GM21576 (cell line): ENCODE results near the gene ERFL.
A peak's percentile ranks its signal among the peaks of the same experiment; 100 is the strongest.

Experiments
- ATAC-seq: cut with Tn5 transposase; IDR thresholded peaks from one replicate; pipeline ENCODE4 v1.9.1; 2021; ENCODE audit warnings: mild to moderate bottlenecking, moderate library complexity; ENCODE audit not compliant: unreplicated experiment

ERFL gene

DNA sequence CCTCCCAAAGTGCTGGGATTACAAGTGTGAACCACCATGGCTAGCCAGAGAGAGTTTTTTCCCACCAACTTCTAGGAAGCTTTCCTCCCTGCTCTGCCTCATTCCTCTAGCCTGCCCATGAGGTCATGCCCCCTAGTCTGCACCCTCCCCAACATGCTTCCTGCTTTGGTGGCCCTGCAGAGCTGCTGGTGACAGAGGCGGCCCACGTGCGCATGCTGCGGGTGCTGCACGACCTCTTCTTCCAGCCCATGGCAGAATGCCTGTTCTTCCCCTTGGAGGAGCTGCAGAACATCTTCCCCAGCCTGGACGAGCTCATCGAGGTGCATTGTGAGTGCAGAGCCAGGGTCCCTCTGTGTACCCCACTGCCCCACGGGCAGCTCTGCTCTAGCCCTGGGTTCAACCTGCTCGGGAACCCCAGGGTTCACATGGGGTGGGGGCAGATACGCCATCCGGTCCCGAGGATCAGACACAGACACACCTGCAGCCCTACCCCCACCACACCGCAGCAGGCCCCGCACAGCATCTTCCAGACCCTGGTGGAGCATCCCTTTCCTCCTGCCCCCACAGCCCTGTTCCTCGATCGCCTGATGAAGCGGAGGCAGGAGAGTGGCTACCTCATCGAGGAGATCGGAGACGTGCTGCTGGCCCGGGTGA, 26.4 kb downstream of the ERFL start:
- ATAC-seq, result no peak

DNA sequence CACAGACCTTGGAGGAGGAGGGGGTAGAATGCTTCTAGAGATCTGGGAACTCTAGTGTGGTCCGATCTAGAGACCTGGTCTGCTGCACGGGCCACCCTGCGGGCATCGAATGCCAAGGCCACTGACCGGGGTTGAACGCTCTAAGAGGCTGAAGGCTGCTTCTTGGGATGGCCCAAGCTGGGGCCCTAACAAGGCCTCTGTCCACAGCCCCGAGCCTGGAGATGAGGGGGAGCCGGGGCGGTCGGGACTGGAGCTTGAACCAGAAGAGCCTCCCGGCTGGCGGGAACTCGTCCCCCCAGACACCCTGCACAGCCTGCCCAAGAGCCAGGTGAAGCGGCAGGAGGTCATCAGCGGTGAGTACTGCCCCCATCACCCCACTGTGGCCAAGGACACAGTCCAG, 30.0 kb downstream of the ERFL start:
- no peak for ATAC-seq

DNA sequence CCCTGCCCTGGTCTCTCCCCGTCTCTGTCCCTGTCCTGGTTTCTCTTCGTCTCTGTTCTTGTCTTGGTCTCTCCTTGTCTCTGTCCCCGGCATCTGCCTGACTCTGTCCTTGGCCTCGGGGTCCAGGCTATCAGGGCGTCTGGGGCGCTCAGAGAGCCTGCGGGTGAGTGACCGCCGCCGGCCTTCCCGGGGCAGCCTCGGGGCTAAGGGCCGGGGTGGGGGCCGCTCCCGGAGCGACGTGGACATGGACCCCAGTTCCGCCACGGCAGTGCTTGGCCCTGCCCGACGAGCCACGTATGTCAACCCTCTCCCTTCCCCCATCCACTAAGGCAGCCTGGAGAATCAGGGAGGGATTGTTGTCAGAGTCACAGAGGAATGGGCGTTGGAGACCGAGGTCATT, 30.4 kb downstream of the ERFL start:
- no peak for ATAC-seq

DNA sequence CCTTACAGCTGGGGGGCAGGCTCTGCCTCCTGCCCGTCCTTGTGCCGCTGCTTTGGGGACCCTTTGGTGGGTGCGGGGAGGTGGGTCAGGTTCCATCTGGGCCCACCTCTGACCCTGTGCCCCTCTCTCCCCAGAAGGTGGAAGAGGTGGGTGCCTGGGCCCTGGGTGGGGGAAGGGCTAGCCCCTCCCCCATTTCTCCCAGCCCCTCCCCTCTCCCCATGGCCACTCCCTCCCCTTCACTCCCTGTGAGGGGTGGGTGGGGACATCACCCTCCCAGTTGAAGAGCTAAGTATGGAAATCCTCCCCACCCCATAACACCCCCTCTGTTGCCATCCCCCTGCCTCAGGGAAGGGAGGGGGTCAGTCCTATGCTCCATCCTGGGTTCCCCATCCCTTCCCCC, 31.1 kb downstream of the ERFL start:
- no peak for ATAC-seq

DNA sequence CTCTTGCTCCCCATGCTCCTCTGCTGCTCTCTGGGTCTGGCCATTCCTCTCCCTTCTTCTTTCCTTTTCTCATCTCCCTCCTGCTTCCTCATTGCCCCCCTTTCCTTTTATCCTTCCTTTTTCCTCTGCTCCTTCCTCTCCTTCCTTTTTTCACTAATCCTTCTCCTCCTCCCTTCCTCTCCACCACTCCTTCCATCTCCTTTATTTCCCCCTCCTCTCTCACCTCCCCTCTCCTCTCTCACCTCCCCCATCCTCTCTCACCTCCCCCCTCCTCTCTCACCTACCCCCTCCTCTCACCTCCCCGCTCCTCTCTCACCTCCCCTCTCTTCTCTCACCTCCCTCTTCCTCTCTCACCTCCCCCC, 31.7 kb downstream of the ERFL start:
- ATAC-seq, result no peak

DNA sequence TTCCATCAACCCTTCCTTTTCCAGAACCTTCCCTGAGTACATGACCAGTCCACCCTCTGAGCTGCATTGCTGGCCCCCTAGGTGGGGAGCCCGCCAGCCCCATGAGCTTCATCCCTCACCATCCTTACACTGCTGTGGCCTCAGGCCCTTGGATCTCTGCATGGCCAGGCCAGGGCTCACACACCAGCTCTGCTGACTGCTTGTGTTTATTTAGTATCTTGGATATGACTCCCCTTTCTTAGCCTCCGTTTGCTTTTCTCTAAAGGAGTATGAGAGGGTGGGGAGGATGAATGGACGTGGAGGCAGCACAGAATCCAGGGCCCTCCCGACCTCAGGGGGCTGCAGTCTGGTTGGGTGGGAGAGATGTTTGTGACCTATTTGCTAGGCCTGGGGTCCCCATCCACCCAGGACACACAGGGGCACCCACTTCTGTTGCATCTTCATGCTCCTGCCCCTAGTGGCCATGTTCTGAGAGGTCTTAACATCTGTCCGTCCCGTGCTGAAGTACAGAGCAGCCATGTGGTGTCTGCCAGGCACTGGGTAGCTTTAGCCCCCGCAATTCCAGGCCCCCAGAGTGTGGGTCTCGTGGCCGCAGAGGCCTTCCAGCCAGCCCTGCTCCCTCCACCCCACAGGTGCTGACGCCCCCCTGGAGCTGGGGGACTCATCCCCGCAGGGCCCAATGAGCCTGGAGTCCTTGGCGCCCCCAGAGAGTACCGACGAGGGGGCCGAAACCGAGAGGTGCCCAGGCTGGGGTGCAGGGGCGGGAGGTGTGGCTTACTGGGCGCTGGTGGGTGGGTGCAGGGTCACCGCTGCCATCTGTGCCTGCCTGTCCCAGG, 32.3 kb downstream of the ERFL start:
- ATAC-seq, result no peak

DNA sequence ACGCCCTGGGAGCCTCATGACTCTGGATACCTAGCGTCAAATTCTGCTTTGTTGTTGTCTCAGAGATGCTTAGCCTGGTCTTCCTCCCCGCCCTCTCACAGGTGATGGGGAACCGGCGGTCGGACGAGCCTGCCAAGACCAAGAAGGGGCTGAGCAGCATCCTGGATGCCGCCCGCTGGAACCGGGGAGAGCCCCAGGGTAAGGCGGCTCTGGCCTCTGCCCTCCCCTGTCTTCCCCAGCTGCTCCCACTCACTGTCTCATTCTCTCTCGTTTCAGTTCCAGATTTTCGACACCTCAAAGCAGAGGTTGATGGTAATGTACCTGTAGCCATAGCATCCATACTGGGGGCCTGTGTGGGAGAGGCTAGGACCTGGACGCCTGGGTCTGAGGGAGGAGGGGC, 33.9 kb downstream of the ERFL start:
- no peak for ATAC-seq

DNA sequence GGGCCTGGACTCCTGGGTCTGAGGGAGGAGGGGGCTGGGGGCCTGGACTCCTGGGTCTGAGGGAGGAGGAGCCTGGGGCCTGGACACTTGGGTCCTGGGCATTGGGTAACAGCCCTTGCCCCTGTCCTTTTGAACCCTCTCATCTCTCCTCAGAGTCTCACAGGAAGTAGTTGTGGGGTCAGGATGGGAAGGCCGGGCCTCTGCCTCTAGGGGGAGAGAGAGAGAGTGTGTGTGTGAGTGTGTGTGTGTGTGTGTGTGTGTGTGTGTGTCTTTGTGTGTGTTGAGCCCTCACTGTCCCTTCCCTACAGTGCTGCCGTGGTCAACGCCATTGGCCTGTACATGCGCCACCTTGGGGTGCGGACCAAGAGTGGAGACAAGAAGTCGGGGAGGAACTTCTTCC, 34.4 kb downstream of the ERFL start:
- no peak for ATAC-seq

DNA sequence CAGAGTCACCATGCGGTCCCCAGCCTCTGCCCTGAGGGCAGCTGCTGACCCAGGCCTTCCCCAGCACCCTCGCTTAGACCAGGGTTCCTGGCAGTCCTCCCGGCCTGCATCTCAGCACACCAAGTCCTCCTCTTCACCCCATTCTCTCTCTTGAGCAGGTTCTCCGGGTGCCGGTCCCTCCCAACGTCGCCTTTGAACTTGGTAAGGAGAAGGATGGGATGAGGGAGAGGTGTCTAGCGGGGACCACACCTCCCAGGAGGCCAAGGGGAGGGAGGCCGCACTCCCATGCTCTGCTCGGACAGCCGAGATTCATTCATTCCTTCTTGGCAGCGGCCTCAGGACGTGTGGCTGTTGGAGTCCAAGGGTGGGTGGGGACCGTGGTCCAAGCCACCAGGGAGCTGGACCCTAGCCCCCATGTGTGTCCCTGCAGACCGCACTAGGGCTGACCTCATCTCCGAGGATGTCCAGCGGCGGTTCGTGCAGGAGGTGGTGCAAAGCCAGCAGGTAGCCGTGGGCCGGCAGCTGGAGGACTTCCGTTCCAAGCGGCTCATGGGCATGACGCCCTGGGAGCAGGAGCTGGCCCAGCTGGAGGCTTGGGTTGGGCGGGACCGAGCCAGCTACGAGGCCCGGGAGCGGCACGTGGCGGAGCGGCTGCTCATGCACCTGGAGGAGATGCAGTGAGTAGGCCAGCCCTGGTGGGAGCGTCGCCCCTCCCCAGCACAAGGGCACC, 35.9 kb downstream of the ERFL start:
- ATAC-seq, result no peak

DNA sequence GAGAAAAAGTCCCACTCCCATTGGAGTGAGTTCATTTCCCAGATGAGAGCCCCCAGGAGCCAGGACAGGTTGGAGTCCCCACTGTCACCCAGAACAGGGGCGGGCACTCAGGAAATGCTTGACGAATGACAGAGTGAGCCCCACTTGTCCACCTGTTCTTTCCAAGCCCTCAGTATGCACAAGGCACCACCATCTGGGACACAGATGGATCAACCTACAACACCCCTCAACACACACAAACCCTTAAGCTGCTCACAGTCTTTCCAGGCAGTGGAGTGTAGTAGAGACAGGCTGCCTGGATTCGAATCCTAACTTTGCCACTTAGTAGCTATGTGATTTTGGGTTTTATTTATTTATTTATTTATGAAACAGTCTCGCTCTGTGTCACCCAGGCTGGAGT, 37.3 kb downstream of the ERFL start:
- ATAC-seq, result no peak

DNA sequence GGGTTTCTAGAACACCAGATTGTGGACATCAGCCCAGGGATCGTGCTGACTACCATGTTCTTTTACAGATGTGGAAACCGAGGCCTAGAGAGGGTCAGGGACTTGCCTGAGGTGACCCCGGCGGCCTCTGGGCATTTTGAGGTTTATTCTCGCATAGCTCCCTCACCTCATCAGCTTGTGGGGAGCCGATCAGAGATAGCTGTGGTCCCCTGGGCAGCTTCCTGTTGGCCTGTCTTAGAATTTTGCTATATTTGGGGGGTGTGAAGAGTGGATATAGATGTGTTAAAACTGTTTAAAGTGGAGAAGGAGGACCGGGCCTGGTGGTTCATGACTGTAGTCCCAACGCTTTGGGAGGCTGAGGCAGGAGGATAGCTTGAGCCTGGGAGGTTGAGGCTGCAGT, 38.4 kb downstream of the ERFL start:
- ATAC-seq, result no peak

DNA sequence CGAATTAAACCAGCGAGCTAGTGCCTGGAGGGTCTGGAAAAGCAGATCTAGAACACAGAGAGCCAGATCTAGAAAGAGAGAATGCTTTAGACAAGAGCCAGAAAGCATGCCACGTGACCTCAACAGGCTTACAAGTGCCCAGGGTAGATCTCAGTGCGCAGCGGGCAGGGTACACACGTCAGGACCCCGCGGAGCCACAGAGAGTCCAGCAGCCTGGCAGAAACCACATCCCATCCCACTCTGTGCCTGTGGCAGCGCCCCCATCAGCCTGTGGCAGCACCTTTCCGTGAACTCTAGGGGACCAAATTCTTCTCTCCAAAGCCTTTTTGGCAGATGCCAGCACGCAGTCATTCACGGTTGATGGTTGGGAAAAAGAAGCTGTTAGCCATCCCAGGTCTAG, 39.3 kb downstream of the ERFL start:
- no peak for ATAC-seq

DNA sequence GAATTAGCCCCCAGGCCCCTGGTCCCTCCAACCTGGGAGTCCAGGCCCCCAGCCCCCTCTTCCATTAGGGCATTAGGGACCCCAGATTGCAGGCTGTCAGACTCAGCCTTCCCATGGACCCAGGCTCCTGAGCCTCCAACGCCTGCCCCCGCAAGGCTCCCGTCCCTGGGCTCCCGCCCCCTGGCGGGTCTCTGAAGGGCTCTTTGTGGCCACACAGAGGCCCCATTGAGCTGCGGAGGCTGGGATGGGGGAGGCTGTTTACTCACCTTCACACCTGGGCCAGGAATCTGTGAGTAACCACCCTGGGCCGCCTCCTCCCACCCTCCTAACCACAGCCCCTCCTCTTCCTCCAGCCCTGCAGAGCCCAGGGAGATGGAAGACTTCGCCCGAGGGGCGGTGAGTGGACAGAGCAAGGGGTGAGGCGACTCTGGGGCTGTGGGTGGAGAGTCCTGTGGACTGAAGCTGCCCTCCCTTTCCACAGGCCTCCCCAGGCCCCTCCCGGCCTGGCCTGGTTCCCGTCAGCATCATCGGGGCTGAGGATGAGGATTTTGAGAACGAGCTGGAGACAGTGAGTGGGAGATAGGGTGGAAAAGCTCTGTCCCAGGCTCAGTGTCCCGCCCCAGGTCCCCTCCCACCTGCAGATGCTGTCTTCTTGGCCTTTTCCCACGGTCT, 40.4 kb downstream of the ERFL start:
- ATAC-seq, result no peak

DNA sequence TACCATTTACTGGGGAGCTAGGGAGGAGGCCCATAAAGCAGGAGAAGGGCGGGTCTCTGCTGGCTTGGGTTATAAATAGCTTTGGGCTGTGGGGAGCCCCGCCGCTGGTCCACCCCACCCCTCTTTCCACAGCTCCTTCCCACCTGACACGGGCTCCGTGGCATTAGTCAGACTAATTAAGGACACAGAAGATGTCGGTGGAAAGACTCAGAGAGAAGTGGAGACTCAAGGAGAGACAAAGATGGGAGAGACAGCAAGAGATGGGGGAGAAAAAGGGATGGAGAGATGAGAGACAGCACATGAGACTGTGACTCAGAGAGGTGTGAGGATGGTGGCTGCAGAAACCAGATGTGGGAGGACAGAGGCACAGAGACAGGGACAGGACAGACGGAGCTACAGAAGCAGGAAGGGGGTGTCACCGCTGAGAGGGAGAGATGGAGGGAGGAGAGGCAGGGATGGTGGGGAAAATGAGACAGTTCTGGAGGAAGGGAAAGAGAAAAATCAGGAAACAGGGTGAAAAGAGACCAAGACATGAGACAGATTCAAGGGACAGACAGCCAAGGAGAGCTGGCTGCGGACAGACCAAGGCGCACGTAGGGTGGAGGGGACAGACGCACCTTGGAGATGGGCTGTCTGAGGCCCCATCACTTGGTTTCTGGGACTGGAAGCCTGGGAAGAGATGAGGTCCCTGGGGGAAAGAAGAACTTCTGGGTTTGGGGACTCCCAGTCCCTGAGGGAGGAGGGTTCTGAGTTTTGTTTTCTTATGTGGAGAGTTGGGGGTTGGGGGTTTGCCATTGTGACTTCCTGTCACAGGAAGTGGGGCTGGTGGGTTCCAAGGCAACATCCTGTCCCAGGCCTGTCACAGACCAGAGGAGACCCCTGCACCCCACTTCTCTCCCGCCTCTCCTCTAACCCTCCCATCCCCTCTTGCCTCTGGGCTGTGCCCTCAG, 41.2 kb downstream of the ERFL start:
- no peak for ATAC-seq

DNA sequence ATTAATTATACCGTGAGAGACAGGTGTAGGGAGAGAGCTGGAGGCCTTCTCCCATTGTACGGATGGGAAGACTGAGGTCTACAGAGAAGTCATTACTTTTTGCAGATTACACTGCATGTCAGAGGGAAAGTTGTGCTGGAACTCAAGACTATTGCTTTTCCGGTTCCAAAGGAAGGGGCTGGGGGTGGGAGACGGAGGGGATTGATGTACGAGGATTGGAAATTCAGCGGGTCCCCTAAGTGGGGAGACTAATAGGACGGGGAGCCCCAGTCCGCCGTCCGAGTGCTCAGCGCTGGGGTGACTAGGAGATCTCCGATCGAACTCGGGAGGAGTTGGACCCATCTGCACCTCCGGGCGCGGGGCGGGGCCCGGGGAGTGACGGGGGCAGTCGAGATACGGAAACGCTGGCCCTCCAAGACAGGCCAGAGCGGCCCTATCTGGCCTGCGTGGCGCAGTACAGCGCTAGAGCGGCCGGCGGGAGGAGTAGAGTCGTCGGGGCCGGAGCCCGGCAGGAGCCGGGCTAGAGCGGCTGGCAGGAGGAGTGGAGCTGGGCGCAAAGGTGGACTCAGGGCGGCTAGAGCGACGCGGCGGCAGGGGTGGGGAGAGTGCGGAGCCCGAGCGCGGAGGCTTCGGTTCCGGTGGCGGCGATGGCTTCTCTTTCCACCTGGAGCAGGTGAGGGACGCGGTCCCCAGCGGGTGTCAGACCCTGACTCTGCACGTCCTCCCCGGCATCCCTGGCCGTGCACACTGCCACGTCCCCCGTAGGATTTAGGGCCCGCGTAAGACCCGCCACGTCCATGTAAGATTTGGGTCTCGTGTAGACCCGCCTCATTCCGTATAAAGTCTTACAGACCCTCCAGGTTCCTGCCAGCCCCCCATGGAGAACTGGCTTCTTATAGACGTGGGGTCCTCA, 44.2 kb downstream of the ERFL start:
- peak; percentile 68 for ATAC-seq

DNA sequence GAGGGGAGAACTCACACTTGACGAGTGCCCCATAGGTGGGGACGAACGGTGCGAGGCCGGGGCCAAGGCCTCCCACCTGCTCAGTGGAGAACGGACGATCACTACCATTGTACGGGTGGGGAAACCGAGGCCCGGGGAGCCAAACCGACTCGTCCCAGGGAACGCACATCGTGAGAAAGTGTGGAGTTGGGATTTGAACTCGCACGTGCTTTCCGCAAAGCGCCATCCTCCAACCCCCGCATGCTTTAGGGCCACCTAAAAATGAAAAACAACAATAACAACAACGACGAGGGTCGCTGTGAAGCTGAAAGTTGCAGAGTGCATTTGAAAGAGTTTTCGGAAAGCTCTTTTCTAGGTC, 44.8 kb downstream of the ERFL start:
- no peak for ATAC-seq

DNA sequence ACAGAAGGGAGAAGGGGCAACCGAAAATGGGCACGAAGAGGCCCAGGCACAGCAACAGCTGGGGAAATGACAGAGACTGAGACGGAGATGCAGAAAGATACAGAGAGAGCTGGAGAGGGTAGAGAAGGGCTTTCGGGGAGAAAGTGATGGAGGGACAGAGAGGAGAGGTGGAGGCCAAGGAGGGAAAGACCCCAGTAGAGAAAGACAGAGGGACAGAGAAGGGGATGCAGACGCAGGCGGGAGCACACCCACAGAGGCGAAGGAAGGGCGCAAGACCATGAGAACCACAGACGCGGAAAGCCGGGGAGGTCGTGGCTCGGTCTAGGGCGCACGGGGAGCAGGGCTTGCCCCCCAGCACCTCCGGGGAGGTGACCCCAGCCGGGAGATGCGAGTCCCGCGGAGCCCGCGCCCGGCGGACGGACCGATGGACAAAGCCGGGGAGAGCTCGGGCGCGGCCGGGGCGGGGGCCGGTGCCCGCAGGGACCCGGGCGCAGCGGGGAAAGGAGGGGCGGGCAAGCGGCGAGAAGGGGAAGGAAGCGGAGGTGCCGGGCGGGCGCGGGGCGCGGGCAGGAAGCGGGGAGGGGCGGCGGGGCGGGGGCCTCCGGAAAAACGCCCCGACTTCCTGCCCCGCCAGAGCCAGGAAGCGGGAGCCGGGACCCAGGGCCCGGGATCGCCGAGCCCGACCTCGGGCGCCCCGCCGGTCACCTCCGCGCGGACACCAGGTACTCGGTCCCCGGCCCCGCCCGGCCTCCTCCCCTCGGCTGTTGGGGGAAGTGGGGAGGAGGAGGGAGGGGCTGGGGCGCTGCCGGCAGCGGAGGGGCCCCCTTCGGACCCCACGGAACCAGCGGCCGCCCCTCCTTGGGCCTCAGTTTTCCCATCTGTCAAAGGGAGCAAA, 45.4 kb downstream of the ERFL start, which contains the start of gene ARHGEF1:
ARHGEF1 (plus strand) TSS at position 617 of the 895 bp plus-strand sequence. CDS start 4,899 bp downstream, outside the sequence.
- ATAC-seq, result no peak

DNA sequence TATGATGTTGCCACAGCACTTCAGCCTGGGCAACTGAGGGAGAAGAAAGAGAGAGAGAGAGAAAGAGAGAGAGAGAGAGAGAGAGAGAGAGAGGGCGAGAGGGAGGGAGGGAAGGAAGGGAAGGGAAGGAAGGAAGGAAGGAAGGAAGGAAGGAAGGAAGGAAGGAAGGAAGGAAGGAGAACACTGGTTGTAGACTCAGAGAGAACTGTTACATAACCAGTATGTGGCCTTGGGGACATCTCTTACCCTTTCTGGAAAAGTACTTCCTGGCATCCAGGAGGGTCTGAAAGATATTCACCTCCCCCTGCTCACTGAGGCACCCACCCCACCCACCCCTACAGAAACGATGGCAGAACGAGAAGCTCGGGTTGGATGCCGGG, 47.9 kb downstream of the ERFL start:
- ATAC-seq, result no peak
